HG02623 (cell line): Measurements from ENCODE around the gene PDCD6IP.

Source experiments
- ATAC-seq: cut with Tn5 transposase; IDR thresholded peaks from one replicate; pipeline ENCODE4 v1.9.1; 2021; ENCODE audit warnings: moderate library complexity; ENCODE audit not compliant: unreplicated experiment

Gene PDCD6IP

DNA sequence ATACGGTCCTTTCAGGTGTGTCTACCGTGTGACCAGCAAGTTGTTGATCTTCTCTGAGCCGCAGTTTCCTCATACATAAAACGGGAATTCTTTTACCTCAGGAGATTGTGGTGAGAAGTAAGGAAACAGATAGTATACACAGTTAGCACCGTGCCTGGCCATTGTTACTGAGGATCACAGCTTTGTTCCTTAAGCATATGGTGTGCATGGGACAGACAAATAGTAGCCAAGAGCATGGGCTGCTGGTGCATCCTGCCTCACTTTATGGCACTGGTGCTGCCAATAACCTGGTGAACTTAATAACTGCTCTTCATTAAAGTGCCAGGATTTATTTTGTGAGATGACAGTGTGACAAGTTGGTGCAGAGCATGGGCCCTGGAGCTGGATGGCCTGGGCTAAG, 86.3 kb downstream of the PDCD6IP start:
- no peak for ATAC-seq

DNA sequence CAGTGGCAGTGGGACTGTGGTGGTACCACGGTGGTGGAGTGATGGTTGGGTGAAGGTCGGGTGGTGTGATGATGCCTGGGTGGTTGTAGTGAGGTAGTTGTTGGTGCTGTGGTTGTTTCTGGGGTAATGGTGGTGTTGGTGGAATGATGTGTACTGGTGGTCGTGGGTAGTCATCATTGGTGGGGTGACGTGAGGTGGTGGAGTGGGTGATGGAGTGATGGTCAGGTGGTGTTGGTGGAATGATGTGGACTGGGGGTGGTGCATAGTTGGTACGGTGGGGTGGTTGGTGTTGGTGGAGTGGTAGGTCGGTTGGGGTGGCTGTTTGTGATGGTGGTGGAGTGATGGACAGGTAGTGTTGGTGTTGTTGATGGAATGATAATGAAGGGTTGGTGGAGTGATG, 87.1 kb downstream of the PDCD6IP start:
- no peak for ATAC-seq

DNA sequence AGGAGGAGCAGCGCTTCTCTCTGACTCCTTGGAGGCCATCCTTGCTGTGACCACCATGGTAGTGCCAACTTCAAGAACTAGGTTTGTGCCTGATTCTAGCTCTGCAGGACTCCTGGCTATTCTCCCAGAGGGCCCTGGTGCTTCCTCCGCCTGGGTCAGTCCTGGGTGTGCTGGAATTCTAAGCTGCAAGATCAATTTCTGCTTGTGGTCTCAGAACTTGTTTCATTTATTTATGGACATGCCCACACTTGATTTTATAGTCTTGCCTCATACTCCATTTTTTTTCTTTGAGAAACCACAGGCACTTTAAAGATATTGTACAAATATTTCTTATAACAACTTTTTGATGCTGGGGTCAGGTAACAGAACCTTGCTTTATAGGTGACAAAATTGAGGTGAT, 87.6 kb downstream of the PDCD6IP start:
- no peak for ATAC-seq

DNA sequence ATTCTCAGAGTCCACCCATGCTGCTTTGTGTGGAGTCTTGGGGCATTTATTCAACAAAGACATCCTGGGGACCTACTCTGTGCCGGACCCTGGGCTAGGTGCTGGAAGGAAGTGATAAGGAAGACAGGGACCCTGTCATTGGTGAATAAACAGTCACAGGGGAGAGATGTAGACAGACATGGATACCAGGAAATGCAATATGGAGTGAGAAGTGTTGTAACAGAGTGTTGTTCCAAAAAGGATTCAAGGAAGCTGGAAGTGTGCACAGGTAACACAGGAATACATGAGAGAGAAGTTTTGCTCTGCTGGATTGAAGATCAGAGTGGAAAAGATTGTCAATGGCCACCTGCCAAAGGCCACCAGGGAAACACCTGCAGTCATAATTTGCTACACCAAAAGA, 89.0 kb downstream of the PDCD6IP start:
- no peak for ATAC-seq

DNA sequence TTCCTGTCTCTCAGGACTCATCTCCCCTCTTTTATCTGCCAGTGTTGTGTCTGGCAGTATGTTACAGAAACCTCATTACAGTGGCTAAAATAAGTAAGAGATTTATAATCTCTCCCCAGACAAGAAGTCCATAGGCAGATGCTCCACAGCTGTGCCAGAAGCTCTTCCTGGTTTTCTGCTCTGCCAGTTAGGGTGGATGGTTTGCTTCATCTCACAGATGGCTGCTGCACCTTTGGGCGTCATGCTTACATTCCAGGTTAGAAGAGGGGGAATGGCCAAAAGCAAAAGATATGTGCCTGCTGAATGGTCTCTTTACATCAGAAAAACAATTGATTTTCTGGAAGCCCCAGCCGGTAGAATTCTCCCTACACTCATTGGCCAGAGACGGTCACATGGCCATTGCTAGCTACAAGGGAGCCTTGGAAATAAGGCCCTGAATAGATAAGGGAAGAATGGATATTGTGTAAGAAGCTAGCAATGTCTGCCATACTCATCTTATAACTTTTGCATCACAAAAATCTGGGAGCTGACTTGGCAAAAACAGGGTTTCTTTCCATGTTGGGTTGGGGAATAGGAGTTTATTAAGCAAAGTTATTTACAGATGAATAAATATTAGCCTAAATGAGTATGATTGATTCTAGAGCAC, 91.1 kb downstream of the PDCD6IP start:
- ATAC-seq, result no peak

DNA sequence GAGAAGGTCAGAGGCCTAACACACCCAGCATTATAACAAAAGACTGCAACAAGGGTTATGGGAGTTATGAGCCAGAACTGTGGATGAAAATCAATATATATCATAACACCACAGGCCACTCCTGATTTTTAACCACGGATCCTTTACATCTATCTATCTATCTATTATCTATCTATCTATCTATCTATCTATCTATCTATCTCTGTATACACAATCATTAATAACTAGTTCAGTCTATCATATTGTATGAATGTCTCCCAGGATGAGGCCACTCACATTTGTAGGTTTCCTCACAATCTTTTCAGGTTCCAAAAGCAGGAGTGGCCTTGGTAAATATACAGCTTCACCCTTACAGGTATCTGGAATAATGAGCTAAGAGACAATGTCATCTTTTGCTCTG, 94.2 kb downstream of the PDCD6IP start:
- ATAC-seq, result no peak

DNA sequence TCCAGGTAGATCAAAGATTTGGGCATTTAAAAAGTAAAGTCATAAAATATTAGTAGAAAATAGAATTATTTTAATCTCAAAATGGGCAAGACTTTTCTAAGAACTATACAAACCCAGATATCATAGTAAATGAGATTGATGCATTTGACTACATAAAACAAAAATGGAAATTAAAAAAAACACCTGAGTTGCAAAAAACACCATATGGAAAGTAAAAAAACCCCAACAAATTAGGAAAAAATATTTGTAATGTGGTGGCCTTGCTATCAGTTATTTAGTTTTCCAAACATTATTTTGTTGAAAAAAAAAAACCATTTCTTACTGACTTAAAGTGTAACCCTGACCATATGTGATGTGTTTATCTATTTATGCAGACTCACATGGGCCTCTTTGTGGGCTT, 97.2 kb downstream of the PDCD6IP start:
- ATAC-seq, result no peak

DNA sequence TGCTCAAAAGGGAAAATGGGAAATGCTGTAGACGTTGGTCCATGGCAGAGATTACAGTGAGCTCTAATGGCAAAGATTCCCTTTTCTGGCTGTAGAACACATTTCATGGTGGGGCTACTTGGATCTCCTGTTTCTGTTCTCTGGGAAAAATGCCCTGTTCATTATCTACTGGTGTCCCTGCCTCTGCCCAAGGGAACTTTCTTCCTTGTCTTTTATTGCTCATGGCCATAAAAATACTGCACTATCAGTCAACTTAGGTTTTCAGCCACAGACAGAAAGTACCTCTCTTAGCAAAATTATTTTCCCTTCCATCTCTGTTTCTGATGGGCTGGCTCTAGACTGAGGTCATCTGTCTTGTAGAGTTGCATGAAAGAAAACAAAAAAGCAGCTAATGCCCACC, 98.9 kb downstream of the PDCD6IP start:
- no peak for ATAC-seq

DNA sequence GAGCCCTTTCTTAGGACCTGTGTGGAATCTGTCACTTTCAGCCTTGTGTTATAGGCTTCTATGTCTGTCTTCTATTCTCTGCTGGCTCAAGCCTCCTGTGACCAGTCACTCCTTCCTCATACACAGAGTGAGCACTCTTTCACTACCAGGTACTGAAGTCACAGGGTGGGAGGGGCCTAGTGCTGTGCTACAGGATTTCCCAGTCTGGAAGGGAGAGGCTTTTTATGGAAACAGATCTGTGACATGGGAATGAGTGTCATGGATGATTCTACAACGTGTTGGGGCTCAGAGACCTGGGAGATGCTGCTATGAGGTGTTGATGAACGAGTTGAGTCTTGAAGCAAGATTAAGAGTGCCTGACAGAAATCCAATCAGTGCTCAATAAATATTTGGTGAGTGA, 100.5 kb downstream of the PDCD6IP start:
- no peak for ATAC-seq

DNA sequence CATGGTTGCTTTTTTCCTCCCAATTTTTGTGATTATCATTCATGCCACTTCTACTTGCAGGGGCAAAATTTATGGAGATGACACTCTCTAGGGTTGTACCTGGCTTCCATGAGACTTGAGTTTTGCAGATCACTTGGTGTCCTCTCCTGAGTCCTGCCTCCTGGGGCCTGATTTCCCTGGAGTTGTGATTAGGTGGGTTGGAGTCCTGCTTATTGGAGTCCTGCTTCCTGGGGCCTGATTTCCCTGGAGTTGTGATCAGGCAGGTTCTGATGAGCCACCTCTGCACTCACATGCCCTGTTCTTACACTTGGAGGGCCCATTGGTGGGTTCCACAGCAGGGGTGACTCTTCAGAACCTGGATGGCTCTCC, 102.0 kb downstream of the PDCD6IP start:
- no peak for ATAC-seq

DNA sequence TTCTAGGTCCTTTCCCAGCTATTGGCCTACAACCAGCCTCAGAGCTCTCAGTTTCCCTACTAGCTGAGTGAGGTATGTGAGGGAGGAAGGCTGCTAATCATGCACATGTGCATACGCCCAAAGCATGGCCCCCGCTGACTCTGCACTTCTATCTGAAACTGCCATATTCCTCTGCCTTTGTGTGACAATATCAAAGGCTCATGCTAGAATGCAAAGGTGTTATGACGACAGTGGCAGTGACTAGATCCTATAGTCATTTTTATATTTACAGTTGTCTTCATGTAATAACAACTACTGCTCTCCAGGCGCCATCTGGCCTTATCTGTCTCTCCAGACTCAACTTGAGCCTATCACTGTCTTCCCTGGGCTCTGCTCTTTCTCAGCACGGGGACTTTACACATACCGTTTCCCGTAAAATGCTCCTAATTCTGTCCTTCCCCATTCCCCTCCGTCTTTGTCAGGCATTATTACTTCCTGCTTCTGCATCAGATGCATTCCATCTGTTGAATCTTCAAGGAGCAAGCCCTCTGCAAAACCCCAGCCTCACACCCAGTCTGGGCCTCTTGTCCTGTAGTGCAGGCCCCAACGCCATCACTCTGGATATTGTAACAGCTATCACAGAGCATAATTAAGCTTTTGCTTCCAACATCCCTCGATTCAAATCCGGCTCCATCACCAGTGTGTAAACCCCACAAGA, 102.5 kb downstream of the PDCD6IP start:
- ATAC-seq, result no peak

DNA sequence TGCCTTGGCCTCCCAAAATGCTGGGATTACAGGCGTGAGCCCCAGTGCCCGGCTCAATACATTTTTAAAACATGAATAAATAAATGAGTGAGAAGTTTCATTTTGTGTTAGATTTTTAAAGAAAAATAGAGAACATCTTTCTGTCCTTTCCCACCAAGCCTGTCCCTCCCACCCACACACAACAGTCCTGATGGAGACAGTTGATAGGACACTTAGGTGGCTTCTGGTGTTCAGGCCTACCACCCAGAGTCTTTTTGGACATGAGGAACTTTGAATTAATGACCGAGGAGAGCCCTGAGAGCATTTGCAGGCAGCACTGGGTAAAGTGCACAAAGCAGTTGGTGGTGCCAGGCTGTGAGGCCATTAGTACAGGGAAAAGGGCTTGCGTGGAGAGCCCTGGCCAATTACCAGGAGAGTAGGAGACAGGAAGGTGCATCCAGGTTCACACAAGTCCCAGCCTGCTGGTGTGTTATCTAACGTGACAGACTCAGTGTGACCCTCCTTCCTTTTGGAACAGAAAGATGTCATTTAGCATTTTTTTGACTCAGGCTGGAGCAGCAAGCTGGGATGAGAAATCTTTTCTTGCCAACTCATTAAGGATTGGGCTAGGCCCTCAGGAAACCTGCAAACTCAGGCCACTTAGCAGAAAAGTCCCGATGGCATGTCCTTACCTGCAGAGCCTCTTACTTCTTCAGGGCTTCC, 103.6 kb downstream of the PDCD6IP start:
- ATAC-seq, result no peak

DNA sequence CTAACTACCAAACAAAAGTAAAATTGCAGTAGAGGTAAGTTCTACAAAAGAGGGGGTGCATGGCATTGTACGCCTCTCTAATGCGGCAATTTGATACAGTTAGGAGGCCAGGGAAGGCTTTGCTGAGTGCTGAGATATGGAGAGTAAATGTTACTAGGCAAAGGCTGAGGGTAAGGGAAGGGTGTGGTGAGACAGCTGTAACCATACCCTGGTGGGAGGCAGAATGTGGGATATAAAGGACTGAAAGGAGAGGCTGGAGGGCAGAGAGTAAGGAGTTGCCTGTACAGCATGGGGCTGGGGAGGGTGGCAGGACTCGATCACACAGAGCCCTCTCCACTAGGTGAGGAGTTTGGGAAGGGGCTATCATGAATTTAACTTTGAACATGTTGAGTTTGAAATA, 106.3 kb downstream of the PDCD6IP start:
- ATAC-seq, result no peak

DNA sequence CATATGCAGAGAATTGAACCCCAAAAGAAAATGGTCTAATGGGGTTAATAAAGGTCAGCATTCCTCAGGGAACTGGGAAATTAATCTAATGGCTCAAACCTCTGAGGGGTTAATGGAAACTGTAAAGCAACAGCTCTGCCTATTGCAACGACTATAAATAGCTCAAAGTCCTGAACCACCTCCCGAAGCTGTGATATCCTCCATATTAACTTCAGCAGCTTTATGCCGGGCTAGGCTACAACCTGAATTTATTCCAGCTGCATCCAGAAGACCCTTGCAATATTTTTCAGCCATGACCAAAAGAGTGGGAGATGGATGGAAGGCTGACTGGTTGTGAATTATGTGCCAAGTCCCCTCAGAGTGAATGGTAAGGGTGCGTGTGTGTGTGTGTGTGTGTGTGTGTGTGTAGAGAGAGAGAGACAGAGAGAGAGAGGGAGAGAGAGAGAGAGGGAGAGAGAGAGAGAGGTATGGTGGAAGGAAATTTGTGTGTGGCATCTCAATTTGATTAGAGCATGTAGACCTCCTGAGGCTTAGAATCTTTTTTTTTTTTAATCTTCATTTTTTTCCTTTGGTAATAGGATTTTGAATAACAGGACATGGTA, 109.9 kb downstream of the PDCD6IP start:
- no peak for ATAC-seq

DNA sequence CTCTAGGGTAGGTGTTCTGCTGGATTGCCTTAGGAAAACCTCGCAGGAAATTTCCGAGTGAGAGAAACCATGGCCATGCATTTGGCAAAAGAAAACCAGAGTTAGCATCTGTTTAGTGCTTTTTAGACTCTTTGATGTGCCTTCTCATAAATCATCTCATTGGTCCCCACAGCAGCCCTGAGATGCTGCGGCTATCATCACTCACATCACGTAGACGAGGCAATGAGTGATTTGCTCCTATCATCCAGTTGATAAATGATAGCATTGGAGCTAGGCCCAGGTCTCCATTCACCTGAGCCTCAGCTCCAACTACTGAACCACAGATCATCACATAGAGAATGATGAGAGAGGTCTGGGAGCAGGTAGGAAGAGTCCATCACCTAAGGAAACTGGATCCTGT, 111.1 kb downstream of the PDCD6IP start:
- ATAC-seq, result no peak

DNA sequence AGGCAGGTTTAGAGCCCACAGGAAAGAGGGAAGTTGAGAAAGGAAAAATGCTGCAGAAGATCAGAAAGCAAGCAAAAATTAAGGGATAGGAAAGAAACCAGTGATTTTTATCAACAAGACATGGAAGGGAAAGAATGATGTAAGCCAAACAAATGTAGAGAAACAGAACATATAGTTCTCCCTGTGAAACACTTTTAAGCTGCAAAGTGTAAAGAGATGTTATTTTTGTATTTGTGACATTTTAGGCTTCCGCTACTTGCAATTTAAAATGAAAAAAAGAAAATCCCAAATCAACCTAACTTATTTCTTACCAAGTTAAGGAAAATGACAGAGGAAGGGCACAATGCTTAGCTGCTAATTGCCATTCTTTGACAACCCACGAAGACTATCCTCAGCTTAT, 111.6 kb downstream of the PDCD6IP start:
- no peak for ATAC-seq

DNA sequence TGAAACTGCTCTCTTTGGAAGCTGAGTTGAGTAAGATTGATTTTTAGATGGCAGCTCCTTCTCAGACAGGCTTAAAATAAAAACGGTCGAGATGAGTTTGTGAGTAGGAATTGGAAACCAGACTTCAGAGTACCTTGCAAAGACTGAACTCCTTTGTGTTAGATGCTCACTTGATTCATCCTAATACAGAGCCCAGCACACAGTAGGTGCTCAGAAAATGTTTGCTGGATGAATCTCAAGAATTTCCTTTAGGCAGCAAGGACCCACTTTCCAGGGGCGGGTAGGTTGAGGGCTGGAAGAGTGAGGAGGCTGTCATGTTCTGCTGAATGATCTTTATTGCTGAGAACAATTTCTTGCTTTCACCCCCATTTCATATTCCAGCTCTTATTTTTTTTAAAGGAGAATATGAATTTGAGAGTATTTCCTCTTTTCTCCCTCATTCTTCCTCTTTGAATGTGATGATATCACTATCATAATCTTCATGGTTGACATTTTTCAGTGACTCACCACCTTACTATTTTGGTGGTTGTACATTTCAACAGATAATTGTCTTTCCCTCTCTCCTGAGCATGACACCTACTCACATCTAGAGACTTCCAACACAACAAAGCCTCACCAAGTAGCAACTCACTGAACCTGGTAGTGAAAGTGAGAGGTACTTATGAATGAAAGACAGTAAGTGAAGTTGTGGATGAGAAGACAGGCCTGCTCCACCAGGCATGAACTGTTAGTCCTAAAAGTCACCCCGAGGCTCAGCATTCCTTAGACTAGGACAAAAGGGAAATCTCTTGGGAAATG, 113.3 kb downstream of the PDCD6IP start:
- ATAC-seq, result no peak

DNA sequence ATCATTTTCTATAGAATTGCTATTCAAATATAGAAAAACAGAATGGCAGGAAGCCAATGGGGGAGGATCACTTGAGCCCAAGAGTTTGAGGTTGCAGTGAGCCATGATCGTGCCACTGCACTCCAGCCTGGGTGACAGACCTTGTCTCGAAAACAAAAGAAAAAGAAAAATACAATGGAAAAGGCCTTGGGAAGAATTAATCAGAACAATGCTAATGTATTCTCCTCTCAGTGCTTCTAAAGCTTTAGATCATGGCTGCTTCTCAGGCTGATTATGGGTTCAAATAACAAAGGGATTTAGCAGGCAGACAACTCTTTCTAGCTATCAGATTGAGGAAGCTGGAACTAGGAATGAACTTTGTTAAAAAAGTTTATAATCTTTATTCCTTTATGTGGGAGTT, 115.8 kb downstream of the PDCD6IP start:
- ATAC-seq, result no peak

DNA sequence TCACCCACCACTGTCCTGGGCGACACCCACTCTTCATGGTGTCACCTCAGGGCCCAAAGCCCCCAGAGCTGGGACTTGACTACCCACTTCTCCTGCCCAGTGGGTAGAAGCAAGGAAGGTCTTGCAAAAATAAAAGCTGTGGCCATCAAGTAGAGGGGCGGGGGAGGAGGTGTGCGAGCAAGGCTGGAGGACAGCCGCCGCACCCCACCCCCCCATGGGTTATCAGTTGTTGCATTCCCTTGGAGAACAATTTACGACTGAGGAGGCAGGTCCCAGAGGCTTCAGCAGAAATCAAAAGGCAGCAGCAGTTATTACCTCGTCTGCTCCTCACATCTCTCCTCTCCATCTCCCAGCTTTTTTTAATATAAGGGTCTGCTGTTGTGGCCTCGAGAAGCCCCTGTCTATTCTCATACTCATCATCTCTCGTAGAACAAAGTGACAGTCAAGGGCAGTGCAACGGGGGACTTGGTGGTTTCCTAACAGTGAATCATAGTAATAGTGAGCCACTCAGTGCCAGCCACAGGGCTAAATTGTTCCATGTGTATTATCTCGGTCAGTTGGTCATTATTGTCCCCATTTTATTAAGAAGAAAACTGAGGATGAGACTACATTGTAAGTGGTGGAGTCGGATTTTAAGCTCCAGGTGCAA, 116.4 kb downstream of the PDCD6IP start:
- no peak for ATAC-seq

DNA sequence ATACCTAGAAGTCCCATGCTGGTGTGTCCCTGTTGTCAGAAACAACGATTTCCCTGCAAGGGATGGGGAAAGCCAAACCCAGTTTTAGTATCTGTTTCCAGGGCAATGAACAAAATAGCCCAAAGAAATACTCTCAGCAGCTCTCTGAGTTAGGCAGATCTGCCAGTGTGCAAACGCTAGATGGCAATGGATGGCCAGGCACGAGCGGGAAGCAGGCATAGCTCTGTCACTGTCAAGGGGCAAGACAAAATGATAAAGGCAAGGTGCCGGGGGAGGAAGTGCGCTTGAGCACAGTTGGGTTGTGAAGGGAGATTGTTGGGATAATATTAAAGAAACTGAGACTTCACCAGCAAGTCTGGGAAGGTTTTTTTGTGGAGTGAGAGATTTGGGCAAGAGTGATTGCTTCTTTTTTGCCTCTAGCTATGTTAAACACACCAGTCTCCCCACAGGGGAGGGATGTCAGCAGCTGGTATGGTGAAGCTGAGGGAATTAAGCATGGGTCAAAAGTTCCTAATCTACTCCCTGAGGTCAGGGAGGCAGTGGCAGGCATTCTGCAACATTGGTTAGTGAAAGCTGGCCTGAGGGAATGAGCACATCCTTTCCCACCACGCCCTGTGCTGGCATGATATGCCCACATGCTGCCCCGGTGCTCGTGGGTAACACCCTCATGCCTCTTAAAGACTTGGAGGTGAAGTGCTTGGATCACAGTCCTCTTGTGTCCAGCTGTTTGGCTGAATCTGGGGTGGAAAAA, 117.5 kb downstream of the PDCD6IP start:
- ATAC-seq, result peak; percentile 39
